HTERT RPE-1 (cell line): ENCODE measurements around the gene CEP164.
"Not testable (repeated sequence)": the region's sequence is repeated elsewhere in the genome, so short reads cannot be mapped to it uniquely, and the experiment has no call there.

Experiments used
- in situ Hi-C: fragments of 300-500 bp; cut with MboI; formaldehyde crosslinking; loops from 4 replicates; pipeline ENCODE4 v1.14.3; 2020; ENCODE audit warnings: low sequenced_read_pairs

CEP164 gene

GRCh38 chr11:117303646-117304315 lies 23.9 kb upstream of the CEP164 start:
- in situ Hi-C loops = no loop called here

GRCh38 chr11:117305145-117305544 lies 22.5 kb upstream of the CEP164 start:
- in situ Hi-C loops = no loop called here

- in situ Hi-C loops = no loop called here
These were observed 18.3 kb upstream of the CEP164 start for GRCh38 chr11:117309310-117309709.

- in situ Hi-C loops = no loop called here
These were observed 14.6 kb upstream of the CEP164 start for GRCh38 chr11:117313091-117313490.

- in situ Hi-C loops = no loop called here
These were observed 13.6 kb upstream of the CEP164 start for GRCh38 chr11:117313828-117314768.

GRCh38 chr11:117314840-117315239 lies 12.8 kb upstream of the CEP164 start:
- in situ Hi-C loops = no loop called here

GRCh38 chr11:117315285-117316196 lies 12.1 kb upstream of the CEP164 start:
- in situ Hi-C loops = no loop called here

- in situ Hi-C loops = no loop called here
These were observed 11.3 kb upstream of the CEP164 start, which contains the start of gene BACE1 for GRCh38 chr11:117316197-117316961. Gene BACE1 (minus strand): TSS chr11:117316256. CDS start chr11:117315795, 461 bp downstream.

- in situ Hi-C loops = no loop called here
These were observed 8.9 kb upstream of the CEP164 start for GRCh38 chr11:117318738-117319137.

- in situ Hi-C loops = no loop called here
These were observed 8.3 kb upstream of the CEP164 start for GRCh38 chr11:117319214-117319840.

GRCh38 chr11:117327255-117327566 lies 443 bp upstream of the CEP164 start:
- in situ Hi-C loops = not testable (repeated sequence)

- in situ Hi-C loops = no loop called here
These were observed 839 bp downstream of the CEP164 start for GRCh38 chr11:117328375-117329010.

GRCh38 chr11:117332843-117333242 lies 5.2 kb downstream of the CEP164 start:
- in situ Hi-C loops = no loop called here

- in situ Hi-C loops = no loop called here
These were observed 6.3 kb downstream of the CEP164 start for GRCh38 chr11:117333917-117334316.

GRCh38 chr11:117334896-117335295 lies 7.2 kb downstream of the CEP164 start:
- in situ Hi-C loops = no loop called here

- in situ Hi-C loops = no loop called here
These were observed 7.7 kb downstream of the CEP164 start for GRCh38 chr11:117335399-117335798.

- in situ Hi-C loops = no loop called here
These were observed 9.4 kb downstream of the CEP164 start for GRCh38 chr11:117337076-117337475.

- in situ Hi-C loops = no loop called here
These were observed 17.4 kb downstream of the CEP164 start for GRCh38 chr11:117345039-117345438.

- in situ Hi-C loops = no loop called here
These were observed 26.9 kb downstream of the CEP164 start for GRCh38 chr11:117354550-117354949.
